Anterior cingulate cortex (tissue), 58 donors: ENCODE measurements around the gene PTPRE.
A peak's percentile ranks its signal among the peaks of the same experiment; 100 is the strongest.

ENCODE experiments used
- DNase-seq, 58 donors: peaks; one replicate each; lab custom pipeline; 2025; lab: John Stamatoyannopoulos, UW

The PTPRE gene

DNA sequence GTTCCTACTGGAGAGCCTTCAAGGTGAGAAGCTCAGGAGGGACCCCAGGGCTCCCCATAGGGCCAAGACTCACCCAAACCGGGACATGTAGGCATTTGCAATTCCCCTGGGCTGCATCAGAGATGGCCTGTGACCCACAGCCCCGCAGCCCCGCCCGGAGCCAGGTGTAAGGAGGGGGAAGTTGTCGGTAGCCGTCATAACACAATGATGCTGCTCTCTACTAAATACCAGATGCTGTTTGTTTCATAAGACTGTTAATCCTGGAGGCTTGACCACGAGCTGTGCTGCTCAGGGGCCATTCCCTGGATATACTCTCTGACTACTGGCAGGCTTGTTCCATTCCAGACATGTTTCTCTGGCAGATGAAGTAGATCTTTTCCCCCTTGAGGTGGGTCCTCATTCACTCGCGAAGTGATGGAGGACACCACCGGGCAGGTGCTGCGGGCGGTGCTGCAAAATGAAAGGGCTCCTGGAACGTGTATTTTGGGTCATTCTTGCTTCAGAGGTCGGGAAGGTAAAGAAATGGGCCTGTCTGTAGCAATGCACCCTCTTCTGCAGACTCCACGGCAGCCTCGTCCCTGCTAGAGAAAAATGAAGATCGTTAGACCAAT lies 158.2 kb downstream of the PTPRE start:
- no peak for DNase-seq

DNA sequence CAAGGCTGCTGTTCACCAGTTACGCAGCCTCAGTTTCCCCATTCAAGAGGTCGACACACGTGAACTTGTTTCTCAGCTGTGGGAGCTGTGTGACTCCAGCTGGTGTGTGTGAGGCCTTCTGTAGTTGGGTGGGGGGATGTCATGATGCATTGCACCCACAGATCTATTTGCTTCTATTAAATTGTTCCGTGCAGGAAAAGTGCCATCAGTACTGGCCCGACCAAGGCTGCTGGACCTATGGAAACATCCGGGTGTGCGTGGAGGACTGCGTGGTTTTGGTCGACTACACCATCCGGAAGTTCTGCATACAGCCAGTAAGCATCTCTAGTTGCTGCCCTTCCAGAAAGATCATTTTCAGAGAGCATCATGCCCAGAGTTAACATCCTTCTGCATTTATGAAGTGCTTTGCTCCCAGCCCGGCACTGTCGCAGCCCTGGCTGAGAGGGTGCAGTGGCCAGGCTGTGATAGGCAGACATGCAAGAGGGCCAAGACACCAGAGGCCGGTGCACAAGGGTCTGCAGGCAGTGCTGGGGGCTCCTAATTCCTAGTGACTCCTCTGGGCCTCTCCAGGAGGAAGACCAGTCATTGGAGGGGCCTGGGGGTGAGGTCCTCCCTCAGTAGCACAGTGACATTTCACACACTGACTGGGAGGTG lies 159.1 kb downstream of the PTPRE start:
- no peak for DNase-seq

DNA sequence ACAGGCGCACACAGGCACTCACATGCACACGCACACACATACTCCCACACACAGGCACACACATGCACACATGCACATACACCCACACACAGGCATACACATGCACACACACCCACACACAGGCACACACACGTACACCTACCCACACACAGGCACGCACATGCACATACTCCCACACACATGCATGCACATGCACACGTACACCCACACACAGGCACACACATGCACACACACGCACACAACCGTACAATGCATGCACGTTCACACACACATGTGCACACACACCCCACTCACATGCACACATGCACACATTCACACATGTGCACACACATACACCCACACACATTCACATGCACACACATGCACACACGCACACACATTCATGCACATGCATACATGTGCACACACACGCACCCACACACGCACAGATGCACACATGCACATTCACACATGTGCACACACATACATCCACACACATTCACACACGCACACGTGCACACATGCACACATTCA lies 160.0 kb downstream of the PTPRE start:
- DNase-seq, result no peak

DNA sequence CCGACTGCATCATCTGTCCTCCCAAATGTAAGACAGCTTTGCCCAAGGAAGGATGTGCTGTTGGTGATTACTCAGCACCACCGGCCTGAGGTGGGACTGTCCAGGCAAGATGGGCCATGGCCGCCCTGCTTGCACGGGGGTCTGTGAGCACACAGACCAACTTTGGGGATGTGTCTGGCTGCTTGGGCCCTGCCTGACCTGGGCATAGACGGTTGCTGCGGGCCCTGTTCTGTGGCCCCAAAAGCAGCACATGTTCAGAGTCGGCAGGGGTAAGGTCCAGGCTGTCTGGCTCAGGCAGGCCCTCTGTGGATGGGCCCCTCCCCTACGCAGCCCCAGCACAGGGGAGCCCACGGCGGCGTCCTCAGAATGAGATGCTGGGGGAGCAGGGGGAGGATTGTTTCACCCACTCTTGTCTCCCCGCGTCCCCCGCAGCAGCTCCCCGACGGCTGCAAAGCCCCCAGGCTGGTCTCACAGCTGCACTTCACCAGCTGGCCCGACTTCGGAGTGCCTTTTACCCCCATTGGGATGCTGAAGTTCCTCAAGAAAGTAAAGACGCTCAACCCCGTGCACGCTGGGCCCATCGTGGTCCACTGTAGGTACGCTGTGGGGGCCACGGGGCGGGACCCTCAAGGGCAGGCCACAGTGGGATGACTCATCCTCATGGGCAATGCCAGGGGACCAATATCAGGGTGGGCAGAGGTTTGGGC lies 160.9 kb downstream of the PTPRE start:
- no peak for DNase-seq

DNA sequence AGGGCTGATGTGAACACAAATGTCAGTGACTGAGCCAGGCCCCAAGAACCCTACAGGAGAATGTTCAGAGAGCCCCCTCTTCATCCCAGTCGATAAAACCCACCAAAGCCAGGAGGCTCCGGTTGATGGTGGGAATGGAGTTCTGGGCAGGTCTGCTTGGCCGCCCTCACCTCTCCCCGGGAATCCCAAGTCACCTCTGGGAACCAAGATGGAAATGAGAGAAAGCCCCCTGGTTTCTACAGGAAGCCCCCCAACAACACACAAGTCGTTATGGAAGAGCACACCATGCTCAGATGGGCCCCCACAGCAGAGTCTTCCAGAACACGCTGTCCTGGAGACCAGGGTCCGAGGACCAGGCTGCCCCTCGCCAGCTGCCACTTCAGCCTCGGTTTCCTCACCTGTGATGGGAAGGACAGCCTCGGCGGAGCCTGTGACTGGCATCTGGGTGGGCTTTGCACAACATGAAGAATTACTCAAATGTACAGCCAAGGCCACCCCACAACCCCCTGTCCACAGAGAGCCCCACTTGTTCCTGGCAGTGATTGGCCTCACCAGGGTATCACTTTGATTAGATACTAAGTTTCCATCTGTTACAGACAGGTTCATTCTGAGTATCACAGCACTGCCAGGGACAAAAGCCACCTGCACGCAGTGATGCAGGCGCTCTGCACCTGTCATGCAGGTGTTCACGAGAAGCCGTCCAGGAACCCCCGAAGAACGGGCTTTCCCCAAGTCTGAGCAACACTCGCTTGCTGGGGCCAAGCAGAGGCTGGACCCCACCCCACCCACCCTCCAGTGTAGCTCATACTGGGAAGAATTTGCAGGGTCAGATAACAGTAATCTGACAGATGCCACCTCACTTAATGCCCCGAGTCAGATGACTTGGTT lies 161.7 kb downstream of the PTPRE start:
- DNase-seq, result no peak

DNA sequence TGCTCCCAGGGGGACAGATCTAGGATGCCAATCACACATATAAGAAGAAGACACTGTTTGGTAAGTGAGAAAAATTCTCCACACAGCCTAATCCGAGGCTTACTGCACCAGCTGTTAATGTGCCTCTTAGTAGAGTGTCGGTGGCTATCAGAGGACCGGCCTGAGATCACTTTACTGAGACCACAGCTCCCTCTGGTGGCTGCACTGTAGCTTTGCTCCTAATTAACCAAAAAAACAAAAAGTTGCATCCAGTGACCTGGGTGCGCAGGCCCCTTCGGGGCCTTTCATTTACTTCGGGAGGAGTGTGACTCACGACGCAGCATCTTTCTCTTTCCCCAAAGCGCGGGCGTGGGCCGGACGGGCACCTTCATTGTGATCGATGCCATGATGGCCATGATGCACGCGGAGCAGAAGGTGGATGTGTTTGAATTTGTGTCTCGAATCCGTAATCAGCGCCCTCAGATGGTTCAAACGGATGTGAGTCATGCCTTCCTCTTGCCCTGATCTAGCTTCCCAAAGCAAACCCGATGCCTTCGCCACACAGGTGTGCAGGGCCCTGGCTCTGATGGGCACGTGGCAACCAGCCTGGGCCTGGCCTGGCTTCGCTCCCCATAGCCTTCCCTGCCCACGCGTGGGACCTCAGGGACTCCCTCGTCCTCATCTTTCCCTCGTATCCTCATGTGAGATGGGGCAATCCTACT lies 162.6 kb downstream of the PTPRE start:
- DNase-seq, result peak in 52 of 58 donors; percentile 13 to 85 (median 53)

DNA sequence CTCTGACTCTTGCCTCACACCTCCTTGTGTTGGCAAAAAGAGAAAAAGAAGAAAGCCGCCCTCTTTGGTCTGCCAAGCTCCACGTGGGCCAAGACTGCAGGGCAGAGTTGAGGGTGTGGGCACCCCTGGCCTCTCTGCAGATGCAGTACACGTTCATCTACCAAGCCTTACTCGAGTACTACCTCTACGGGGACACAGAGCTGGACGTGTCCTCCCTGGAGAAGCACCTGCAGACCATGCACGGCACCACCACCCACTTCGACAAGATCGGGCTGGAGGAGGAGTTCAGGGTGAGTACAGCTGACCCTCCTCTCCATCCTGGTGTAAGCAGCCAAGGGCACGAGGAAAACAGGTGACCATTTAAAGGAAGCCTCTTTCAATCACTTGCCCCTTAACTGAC lies 163.3 kb downstream of the PTPRE start:
- no peak for DNase-seq

DNA sequence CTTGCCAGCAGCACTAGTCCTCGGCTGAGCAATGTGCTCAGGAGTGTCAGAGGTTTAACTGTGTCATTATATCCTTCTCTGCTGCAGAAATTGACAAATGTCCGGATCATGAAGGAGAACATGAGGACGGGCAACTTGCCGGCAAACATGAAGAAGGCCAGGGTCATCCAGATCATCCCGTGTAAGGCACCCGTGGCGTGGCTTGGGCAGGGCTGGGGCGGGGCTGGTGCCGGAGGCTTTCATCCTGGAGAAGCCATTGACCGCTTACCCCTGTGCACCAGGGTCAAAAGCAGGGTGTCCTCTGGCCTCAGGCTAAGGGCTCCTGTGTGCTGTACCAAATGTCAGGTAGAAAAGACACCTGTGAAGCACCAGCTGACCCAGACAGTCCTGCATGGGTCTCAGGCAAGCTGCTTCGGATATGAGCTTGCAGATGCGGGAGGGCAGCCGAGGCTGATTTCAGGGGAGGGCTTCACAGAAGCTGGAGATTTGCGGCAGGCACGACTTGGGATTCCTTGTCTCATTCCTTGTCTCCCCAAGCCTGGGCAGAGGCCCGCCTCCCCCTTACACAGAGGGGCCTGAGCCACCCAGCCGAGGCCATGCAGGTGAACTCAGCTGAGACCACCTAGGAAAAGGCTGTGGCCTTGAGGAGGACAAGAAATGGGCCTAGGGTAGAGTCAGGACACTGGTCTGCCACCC lies 164.0 kb downstream of the PTPRE start:
- no peak for DNase-seq

DNA sequence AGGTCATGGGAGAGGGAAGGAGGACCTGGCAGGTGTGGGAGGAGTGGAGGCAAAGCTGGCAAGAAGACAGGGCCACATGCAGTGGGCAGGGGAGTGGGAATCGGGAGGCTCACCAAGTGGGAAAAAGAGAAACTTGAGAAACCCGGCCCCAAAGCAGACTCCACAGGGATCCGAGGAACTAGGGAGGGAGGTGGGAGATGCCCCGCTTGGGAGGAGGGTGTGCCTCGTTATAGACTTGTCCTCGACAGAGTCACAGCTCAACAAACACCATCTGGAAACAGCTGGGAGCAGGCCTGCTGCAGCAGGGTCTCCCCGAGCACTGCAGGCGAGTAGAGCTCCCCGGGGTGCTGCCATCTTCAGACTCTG lies 164.5 kb downstream of the PTPRE start:
- DNase-seq, result no peak

DNA sequence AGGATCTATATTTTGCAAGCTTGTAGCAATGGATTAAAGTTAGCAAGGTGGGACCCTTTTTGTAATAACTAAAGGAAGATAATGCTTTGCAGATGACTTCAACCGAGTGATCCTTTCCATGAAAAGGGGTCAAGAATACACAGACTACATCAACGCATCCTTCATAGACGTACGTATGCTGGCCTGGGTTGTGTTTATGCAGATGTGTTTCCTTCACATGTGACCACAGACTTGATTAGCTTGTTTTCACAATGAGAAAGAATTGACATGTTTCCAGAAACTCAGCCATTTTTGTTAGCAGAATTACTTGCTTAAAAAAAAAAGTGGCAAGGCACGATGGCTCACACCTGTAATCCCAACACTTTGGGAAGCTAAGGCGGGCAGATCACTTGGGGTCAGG lies 165.1 kb downstream of the PTPRE start:
- no peak for DNase-seq

DNA sequence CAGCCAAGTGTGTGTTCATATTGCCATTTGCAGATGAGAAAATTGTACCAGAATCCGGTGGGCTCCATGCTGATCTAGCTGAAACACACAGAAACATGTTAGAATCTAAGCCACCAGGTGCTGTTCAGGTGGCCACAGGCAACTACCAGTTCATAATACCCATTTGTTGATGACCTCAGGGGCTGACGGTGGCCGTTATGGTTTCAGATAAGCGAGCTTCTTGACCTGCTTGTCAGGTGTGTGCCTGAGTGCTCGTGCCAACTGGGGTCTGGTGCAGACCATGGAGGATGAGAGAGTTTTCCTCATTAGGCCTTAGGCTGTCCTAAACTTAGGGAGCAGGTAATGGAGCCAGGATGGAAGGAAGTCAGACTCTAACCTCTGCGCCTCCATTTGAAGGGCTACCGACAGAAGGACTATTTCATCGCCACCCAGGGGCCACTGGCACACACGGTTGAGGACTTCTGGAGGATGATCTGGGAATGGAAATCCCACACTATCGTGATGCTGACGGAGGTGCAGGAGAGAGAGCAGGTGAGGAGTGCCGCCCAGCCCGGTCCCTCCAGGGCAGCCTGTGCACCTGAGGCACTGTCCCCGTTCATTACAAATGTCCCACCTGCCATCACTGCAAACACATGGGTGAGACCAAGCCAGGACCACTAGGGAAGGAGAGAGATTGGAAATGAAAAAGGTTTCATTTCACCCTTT lies 166.2 kb downstream of the PTPRE start:
- no peak for DNase-seq

DNA sequence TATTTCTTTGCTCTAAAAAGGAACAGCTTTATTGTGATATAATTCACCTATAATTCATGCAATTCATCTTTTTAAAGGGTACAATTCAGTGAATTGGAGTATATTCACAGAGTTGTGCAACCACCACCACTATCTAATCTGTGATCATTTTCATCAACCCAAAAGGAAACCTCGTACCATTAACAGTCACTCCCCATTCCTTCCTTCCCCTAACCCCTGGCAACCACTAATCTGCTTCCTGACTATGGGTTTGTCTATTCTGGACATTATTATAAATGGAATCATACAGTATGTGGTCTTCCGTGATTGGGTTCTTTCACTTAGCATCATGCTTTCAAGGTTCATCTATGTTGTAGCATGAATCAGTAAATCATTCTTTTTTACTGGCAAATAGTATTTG lies 167.0 kb downstream of the PTPRE start:
- DNase-seq, result no peak

DNA sequence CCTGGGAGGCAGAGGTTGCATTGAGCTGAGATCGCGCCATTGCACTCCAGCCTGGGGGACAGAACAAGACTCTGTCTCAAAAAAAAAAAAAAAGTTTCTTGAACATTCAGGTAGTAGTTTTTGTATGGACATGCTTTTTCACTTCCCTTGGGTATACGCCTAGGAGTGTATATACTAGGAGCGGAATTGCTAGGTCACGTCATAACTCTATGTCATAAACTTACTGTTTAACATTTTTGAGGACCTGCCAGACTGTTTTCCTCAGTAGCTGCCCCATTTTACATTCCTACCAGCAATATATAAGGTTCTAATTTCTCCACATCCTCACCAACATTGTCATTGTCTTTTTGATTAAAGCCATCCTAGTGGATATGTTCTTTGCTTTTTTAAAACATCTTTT lies 167.7 kb downstream of the PTPRE start:
- no peak for DNase-seq

DNA sequence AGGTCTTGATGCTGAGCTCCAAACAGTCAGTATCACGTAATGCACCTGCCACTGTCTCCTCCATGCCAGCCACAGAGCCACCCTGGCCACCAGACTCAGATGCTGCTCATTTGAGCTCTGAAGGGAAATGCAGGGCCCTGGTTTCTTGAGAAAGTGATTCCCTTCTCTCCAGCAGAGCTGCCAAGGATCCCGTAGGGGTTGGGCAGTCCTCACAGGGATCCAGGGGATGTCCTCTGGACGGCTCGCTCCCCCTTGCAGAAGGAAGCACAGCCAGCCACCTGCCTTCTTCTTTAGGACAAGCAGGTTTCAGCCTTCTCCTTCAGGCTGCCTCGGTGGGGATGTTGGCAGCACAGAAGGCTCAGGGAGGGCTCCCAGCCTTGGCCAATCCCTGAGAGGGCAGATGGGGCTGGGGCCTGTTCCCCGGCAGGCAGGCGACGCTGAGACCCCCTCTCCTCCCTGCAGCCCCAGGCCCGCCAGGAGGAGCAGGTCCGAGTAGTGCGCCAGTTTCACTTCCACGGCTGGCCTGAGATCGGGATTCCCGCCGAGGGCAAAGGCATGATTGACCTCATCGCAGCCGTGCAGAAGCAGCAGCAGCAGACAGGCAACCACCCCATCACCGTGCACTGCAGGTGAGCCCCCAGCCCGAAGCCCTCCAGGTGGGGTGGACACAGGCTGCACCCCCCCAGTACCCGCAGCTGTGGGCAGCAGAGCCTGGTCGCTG lies 170.4 kb downstream of the PTPRE start:
- DNase-seq, result no peak

DNA sequence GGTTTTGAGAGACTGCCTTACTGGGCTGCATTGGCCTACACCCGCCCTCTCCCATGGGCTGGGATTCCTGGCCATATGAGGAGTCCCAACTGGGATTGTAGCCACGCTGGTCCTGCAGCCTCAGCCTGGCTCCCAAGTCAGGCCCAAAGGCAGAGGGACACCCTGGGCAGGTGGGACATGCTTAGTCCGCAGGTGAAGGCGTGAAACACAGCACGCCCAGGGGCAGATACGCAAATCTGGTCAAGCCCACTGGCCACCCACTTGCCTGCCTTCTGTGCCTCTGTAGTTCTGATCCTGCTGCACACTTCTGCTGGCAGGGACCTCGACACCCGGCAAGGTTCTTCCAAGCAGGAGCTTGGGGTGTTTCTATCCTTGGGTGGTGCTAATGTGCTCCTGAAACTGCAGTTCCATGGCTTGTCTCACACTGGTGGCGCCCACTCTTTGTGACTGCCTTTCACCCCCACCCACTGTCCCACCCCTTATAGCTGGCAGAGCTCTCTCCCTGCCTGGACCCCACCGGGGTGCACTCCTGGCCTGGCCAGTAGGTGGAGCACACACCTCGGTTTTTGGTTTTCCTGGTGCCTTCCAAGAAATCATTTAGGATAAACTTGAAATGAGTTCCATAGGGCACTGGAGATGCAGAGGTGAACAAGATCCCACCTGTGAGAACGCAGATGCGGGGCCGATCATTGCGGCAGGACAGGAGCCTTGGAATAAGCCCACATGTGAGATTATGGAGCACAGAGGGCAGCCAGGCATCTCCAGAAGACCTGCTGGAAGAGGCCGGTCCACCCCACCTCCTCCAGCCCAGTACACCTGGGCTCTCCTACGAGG lies 171.4 kb downstream of the PTPRE start:
- DNase-seq, result peak in 8 of 58 donors; percentile 5 to 41 (median 22)

DNA sequence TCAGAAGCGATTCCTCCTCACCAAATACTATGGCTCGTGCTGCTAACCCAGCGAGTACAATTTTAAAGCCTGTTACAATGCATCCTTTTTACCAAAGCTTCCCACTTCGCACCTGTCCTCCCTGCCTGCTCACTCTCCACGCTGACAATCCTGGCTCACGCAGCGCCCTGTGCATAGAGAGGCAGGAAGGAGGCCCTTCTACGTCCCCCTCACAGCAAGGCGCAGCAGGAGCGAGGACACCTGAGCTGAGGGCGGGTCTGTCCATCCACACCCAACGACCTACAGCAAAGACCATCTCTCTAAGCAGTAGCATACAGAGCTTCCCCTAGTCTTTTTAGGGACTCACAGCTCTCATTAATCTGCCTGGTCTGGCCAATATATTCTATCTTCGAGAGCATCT lies 173.3 kb downstream of the PTPRE start:
- DNase-seq, result no peak

DNA sequence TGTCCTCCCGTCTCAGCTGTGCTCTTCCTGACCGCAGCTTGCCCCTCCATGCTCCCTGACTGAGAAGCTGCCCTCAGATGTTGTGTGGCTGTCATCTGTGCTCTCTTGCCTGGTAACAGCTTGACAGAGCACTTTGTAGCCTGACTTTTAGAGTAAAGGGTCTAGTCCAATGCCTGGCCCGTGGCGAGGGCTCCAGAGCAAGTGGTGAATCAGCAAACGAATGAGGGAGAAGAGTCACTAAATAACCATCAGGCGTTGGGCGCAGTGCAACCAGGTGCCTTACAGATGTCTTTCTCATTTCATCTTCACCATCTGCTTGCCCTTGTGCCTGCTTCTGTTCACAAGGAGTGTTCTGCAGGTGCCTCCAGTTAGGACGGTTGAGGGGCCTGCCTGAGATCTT lies 173.7 kb downstream of the PTPRE start:
- no peak for DNase-seq
